ENCODE data around the gene KSR1. TPM values are rescaled to one million over a fixed set of nuclear protein-coding genes. Genes with fewer than 3 reads are reported as not detected.

The KSR1 gene
- total and polyA plus RNA-seq, 2 donors (not counting 1 experiment from before 2014, with no cell fraction given), result 5.3 to 10.1 TPM

GRCh38 chr17:27613433-27613832 is 157.2 kb downstream of the KSR1 start:
- no peaks in the 10 kb centered on the region for H3K4me1 ChIP-seq (ENCODE audit: control insufficient read depth, extremely low read depth, insufficient read depth, low read length)
- H2AFZ ChIP-seq (ENCODE audit: low read length), result no peak overlapping the region
- H3K27ac ChIP-seq (ENCODE audit: insufficient read depth, low read length), result no peak overlapping the region
- DNase-seq (ENCODE audit: low read depth in 2 of 2), result no peak
- H3K4me2 ChIP-seq (ENCODE audit: extremely low read depth, insufficient read depth, low read length), result no peak overlapping the region
- H3K9me3 ChIP-seq (ENCODE audit: control insufficient read depth, insufficient read depth, low read depth, low read length), result no peaks in the 10 kb centered on the region
- no peak for TF ChIP-seq EZH2 (IDR thresholded peaks at IDR 0.05; ENCODE audit: low read length, missing control alignments)
- no peak overlapping the region for H3K9ac ChIP-seq (ENCODE audit: insufficient read depth, low read length)
- H3K36me3 ChIP-seq (ENCODE audit: control insufficient read depth, insufficient read depth, low read length), result no peaks in the 10 kb centered on the region
- no peaks in the 10 kb centered on the region for H4K20me1 ChIP-seq (ENCODE audit: control insufficient read depth, extremely low read depth, insufficient read depth, low read length)
- H3K27me3 ChIP-seq (ENCODE audit: control insufficient read depth, insufficient read depth, low read length), result no peaks in the 10 kb centered on the region
- no peaks in the 10 kb centered on the region for H3K79me2 ChIP-seq (ENCODE audit: control insufficient read depth, insufficient read depth, low read length)
- H3K4me3 ChIP-seq (replicated peaks in 1 of 4; ENCODE audit: control extremely low read depth in 1 of 4, insufficient read depth in 1 of 4, low read depth in 3 of 4, low read length in 4 of 4), result no peak overlapping the region

GRCh38 chr17:27615121-27615520 is 158.9 kb downstream of the KSR1 start:
- no peak for DNase-seq (ENCODE audit: low read depth in 2 of 2)
- no peaks in the 10 kb centered on the region for H3K36me3 ChIP-seq (ENCODE audit: control insufficient read depth, insufficient read depth, low read length)
- H4K20me1 ChIP-seq (ENCODE audit: control insufficient read depth, extremely low read depth, insufficient read depth, low read length), result no peaks in the 10 kb centered on the region

GRCh38 chr17:27616414-27616813 is 160.2 kb downstream of the KSR1 start:
- no peaks in the 10 kb centered on the region for H3K27me3 ChIP-seq (ENCODE audit: control insufficient read depth, insufficient read depth, low read length)
- H3K79me2 ChIP-seq (ENCODE audit: control insufficient read depth, insufficient read depth, low read length), result no peaks in the 10 kb centered on the region
- H2AFZ ChIP-seq (ENCODE audit: low read length), result no peak overlapping the region
- no peak overlapping the region for H3K4me3 ChIP-seq (replicated peaks in 1 of 4; ENCODE audit: control extremely low read depth in 1 of 4, insufficient read depth in 1 of 4, low read depth in 3 of 4, low read length in 4 of 4)
- H3K4me1 ChIP-seq (ENCODE audit: control insufficient read depth, extremely low read depth, insufficient read depth, low read length), result no peaks in the 10 kb centered on the region
- H3K36me3 ChIP-seq (ENCODE audit: control insufficient read depth, insufficient read depth, low read length), result no peaks in the 10 kb centered on the region
- no peak overlapping the region for H3K27ac ChIP-seq (ENCODE audit: insufficient read depth, low read length)
- no peaks in the 10 kb centered on the region for H4K20me1 ChIP-seq (ENCODE audit: control insufficient read depth, extremely low read depth, insufficient read depth, low read length)
- H3K9me3 ChIP-seq (ENCODE audit: control insufficient read depth, insufficient read depth, low read depth, low read length), result no peaks in the 10 kb centered on the region
- no peak overlapping the region for H3K9ac ChIP-seq (ENCODE audit: insufficient read depth, low read length)
- no peak for DNase-seq (ENCODE audit: low read depth in 2 of 2)
- TF ChIP-seq CTCF (conservative IDR thresholded peaks at IDR 0.05 in 1 of 2, IDR thresholded peaks at IDR 0.05 in 1 of 2; ENCODE audit: low read depth in 1 of 2, low read length in 2 of 2) (no peak), EZH2 (IDR thresholded peaks at IDR 0.05; ENCODE audit: low read length, missing control alignments) (no peak)
- H3K4me2 ChIP-seq (ENCODE audit: extremely low read depth, insufficient read depth, low read length), result no peak overlapping the region

More at GRCh38 chr17:27615121-27615520, 158.9 kb downstream of the KSR1 start:
- TF ChIP-seq CTCF (conservative IDR thresholded peaks at IDR 0.05 in 1 of 2, IDR thresholded peaks at IDR 0.05 in 1 of 2; ENCODE audit: low read depth in 1 of 2, low read length in 2 of 2) (no peak), EZH2 (IDR thresholded peaks at IDR 0.05; ENCODE audit: low read length, missing control alignments) (no peak)
- Histone ChIP-seq H3K27ac (ENCODE audit: insufficient read depth, low read length) (no peak overlapping the region), H3K9ac (ENCODE audit: insufficient read depth, low read length) (no peak overlapping the region), H3K79me2 (ENCODE audit: control insufficient read depth, insufficient read depth, low read length) (no peaks in the 10 kb centered on the region), H2AFZ (ENCODE audit: low read length) (no peak overlapping the region), H3K4me1 (ENCODE audit: control insufficient read depth, extremely low read depth, insufficient read depth, low read length) (no peaks in the 10 kb centered on the region), H3K27me3 (ENCODE audit: control insufficient read depth, insufficient read depth, low read length) (no peaks in the 10 kb centered on the region), H3K4me2 (ENCODE audit: extremely low read depth, insufficient read depth, low read length) (no peak overlapping the region), H3K4me3 (replicated peaks in 1 of 4; ENCODE audit: control extremely low read depth in 1 of 4, insufficient read depth in 1 of 4, low read depth in 3 of 4, low read length in 4 of 4) (no peak overlapping the region), H3K9me3 (ENCODE audit: control insufficient read depth, insufficient read depth, low read depth, low read length) (no peaks in the 10 kb centered on the region)
